HFFc6 (cell line): ENCODE results near the gene LIF. TPM values are rescaled to one million over a fixed set of nuclear protein-coding genes. Genes with fewer than 3 reads are reported as not detected.
"Not testable (repeated sequence)": the region's sequence is repeated elsewhere in the genome, so short reads cannot be mapped to it uniquely, and the experiment has no call there.

Experiments used
- DNase-seq: peaks from one replicate; pipeline ENCODE4 v3.0.0-alpha.2; 2018
- H3K27ac Mint-ChIP-seq: 2 replicates; pipeline ENCODE4 v1.8.0; 2020; ENCODE audit warnings: mild to moderate bottlenecking, mixed read lengths
- H3K27me3 Mint-ChIP-seq: 2 replicates; pipeline ENCODE4 v1.8.0; 2021; ENCODE audit warnings: mild to moderate bottlenecking, moderate library complexity, mixed read lengths; ENCODE audit not compliant: insufficient read depth
- H3K36me3 Mint-ChIP-seq: 2 replicates; pipeline ENCODE4 v1.8.0; 2021; ENCODE audit warnings: low read depth, mixed read lengths
- H3K4me1 Mint-ChIP-seq: 2 replicates; pipeline ENCODE4 v1.8.0; 2020; ENCODE audit warnings: low read depth, mixed read lengths
- H3K4me3 Mint-ChIP-seq: 2 replicates; pipeline ENCODE4 v1.8.0; 2020; ENCODE audit warnings: mild to moderate bottlenecking, moderate library complexity, mixed read lengths
- H3K9me3 Mint-ChIP-seq: 2 replicates; pipeline ENCODE4 v1.8.0; 2020; ENCODE audit warnings: mild to moderate bottlenecking, mixed read lengths
- total RNA-seq, 6 experiments: library from RNA; stranded (reverse); fragmentation: NEBNext Ultra II Directional; extraction: Animal tissue kit (Norgen Biotek cat#: 25700); gene quantifications; 2 replicates in 1 of 6; 3 replicates in 5 of 6; pipeline ENCODE4 v1.2.3, GENCODE V29; 2021
- TF ChIP-seq, protein P1 (sequence below): fragments of 200-600 bp; sonication (generic); IDR thresholded peaks from 2 replicates; pipeline ENCODE4 v1.5.0; 2021; ENCODE audit warnings: antibody characterized with exemption, mild to moderate bottlenecking

The LIF gene
- total RNA-seq, 6 experiments from 2014 or later = 0.40 to 2.2 (median 1.1) TPM

GRCh38 chr22:30219668-30220278 lies 26.8 kb downstream of the LIF start:
- H3K27ac Mint-ChIP-seq = no peak overlapping the region
- H3K36me3 Mint-ChIP-seq = peaks cover under 1% of the 10 kb centered on the region; the same call in 1 of the 2 replicates
- H3K9me3 Mint-ChIP-seq = no peaks in the 10 kb centered on the region; the same call in 1 of the 2 replicates
- H3K4me1 Mint-ChIP-seq = peaks cover 18% of the 10 kb centered on the region
- peaks cover 42% of the 10 kb centered on the region for H3K27me3 Mint-ChIP-seq
- H3K4me3 Mint-ChIP-seq = no peak overlapping the region
- TF ChIP-seq, protein P1, sequence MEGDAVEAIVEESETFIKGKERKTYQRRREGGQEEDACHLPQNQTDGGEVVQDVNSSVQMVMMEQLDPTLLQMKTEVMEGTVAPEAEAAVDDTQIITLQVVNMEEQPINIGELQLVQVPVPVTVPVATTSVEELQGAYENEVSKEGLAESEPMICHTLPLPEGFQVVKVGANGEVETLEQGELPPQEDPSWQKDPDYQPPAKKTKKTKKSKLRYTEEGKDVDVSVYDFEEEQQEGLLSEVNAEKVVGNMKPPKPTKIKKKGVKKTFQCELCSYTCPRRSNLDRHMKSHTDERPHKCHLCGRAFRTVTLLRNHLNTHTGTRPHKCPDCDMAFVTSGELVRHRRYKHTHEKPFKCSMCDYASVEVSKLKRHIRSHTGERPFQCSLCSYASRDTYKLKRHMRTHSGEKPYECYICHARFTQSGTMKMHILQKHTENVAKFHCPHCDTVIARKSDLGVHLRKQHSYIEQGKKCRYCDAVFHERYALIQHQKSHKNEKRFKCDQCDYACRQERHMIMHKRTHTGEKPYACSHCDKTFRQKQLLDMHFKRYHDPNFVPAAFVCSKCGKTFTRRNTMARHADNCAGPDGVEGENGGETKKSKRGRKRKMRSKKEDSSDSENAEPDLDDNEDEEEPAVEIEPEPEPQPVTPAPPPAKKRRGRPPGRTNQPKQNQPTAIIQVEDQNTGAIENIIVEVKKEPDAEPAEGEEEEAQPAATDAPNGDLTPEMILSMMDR = no peak
- DNase-seq = no peak

DNA sequence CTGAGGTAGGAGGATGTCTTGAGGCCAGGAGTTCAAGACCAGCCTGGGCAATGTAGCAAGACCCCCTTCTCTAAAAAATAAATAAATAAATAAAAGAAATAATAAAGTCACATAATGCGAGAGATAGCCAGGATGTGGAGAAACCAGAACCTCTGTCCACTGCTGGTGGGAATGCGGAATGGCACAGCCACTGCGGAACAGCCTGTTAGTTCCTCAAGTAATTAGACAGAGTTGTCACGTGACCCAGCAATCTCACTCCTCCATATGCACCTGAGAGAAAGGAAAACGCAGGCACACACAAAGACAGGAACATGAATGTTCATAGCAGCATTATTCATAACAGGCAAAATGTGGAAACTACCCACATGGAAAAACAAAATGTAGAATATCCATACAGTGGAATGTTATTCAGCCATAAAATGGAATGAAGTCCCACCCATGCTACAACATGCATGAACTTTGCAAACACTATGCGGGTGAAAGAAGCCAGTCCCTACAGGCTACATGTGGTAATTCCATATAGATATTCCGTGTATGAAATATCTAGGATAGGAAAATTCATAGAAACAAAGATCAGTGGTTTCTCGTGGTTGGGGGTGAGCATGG lies 27.4 kb downstream of the LIF start:
- Mint-ChIP-seq H3K27me3 (peaks cover 43% of the 10 kb centered on the region), H3K4me1 (peaks cover 12% of the 10 kb centered on the region), H3K36me3 (no peaks in the 10 kb centered on the region), H3K9me3 (no peaks in the 10 kb centered on the region), H3K4me3 (no peak overlapping the region), H3K27ac (no peak overlapping the region)
- DNase-seq = no peak
- TF ChIP-seq, protein P1 = peak; percentile 52

GRCh38 chr22:30217698-30218560 lies 28.6 kb downstream of the LIF start:
- Mint-ChIP-seq H3K4me1 (peaks cover 14% of the 10 kb centered on the region), H3K9me3 (no peaks in the 10 kb centered on the region), H3K27ac (no peak overlapping the region), H3K27me3 (peaks cover 39% of the 10 kb centered on the region), H3K4me3 (no peak overlapping the region), H3K36me3 (no peaks in the 10 kb centered on the region)
- DNase-seq = no peak
- TF ChIP-seq, protein P1 = no peak

- TF ChIP-seq, protein P1 = no peak
- H3K9me3 Mint-ChIP-seq = no peaks in the 10 kb centered on the region
Measured at GRCh38 chr22:30216710-30217109, 29.8 kb downstream of the LIF start.

DNA sequence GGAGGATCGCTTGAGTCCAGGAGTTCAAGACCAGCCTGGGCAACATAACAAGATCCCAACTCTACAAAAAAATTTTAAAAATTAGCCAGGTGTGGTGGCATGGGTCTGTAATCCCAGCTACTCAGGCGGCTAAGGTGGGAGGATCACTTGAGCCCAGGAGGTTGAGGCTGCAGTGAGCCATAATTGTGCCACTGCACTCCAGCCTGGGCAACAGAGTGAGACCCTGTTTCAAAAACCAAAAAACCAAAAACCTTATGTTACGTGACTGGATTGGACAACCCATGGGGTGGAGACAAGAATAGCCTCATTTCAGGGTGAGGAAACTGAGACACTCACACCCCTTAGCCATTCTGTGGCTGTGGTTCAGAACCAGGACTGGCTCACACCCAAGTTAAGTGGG lies 30.3 kb downstream of the LIF start:
- not testable (repeated sequence) for DNase-seq, H3K9me3 Mint-ChIP-seq, H3K36me3 Mint-ChIP-seq, H3K4me3 Mint-ChIP-seq, H3K27ac Mint-ChIP-seq
- peaks cover 25% of the 10 kb centered on the region for H3K27me3 Mint-ChIP-seq
- peaks cover 22% of the 10 kb centered on the region for H3K4me1 Mint-ChIP-seq

More at GRCh38 chr22:30216710-30217109, 29.8 kb downstream of the LIF start:
- peaks cover 22% of the 10 kb centered on the region for H3K4me1 Mint-ChIP-seq
- no peak overlapping the region for H3K4me3 Mint-ChIP-seq
- H3K36me3 Mint-ChIP-seq = no peaks in the 10 kb centered on the region
- DNase-seq = no peak
- peaks cover 29% of the 10 kb centered on the region for H3K27me3 Mint-ChIP-seq
- no peak overlapping the region for H3K27ac Mint-ChIP-seq
